Endothelial cell (in vitro differentiated cells): ENCODE data around the gene TTC38. TPM values are rescaled to one million over a fixed set of nuclear protein-coding genes. Genes with fewer than 3 reads are reported as not detected.

Experiments
- DNase-seq: peaks from one replicate; pipeline ENCODE4 v3.0.0; 2021; ENCODE audit warnings: low spot score
- H3K27ac Mint-ChIP-seq: one replicate; pipeline ENCODE4 v1.8.0; 2021; ENCODE audit warnings: mixed read lengths, inconsistent platforms; ENCODE audit not compliant: unreplicated experiment
- H3K27me3 Mint-ChIP-seq: one replicate; pipeline ENCODE4 v1.8.0; 2021; ENCODE audit warnings: mild to moderate bottlenecking, moderate library complexity, mixed read lengths, inconsistent platforms; ENCODE audit not compliant: unreplicated experiment
- H3K36me3 Mint-ChIP-seq: one replicate; pipeline ENCODE4 v1.8.0; 2021; ENCODE audit warnings: mild to moderate bottlenecking, low read depth, mixed read lengths, inconsistent platforms; ENCODE audit not compliant: unreplicated experiment
- H3K4me1 Mint-ChIP-seq: one replicate; pipeline ENCODE4 v1.8.0; 2021; ENCODE audit warnings: mild to moderate bottlenecking, mixed read lengths, inconsistent platforms; ENCODE audit not compliant: unreplicated experiment
- H3K4me3 Mint-ChIP-seq: one replicate; pipeline ENCODE4 v1.8.0; 2021; ENCODE audit warnings: mild to moderate bottlenecking, mixed read lengths, inconsistent platforms; ENCODE audit not compliant: unreplicated experiment
- H3K9me3 Mint-ChIP-seq: one replicate; pipeline ENCODE4 v1.8.0; 2021; ENCODE audit warnings: mixed read lengths, inconsistent platforms; ENCODE audit not compliant: unreplicated experiment
- CTCF ChIP-seq: fragments of 200-600 bp; sonication (generic); IDR thresholded peaks from one replicate; pipeline ENCODE4 v1.5.0; 2021; ENCODE audit warnings: antibody characterized with exemption; ENCODE audit not compliant: unreplicated experiment
- total RNA-seq: library from RNA; stranded (reverse); fragmentation: NEBNext Ultra II Directional; extraction: Animal tissue kit (Norgen Biotek cat#: 25700); gene quantifications from one replicate; pipeline ENCODE4 v1.2.1, GENCODE V29; 2021; ENCODE audit not compliant: unreplicated experiment

Gene TTC38
- total RNA-seq, 1 donor from 2014 or later = 24.6 TPM

- no peaks in the 10 kb centered on the region for H3K9me3 Mint-ChIP-seq
- no peak overlapping the region for H3K27ac Mint-ChIP-seq
- no peaks in the 10 kb centered on the region for H3K4me1 Mint-ChIP-seq
- no peak for DNase-seq
- no peak overlapping the region for H3K4me3 Mint-ChIP-seq
- peaks cover 8% of the 10 kb centered on the region for H3K36me3 Mint-ChIP-seq
- peaks cover 3% of the 10 kb centered on the region for H3K27me3 Mint-ChIP-seq
- no peak for TF ChIP-seq CTCF
These were observed 28.4 kb upstream of the TTC38 start for GRCh38 chr22:46239261-46240048.

GRCh38 chr22:46240073-46240472, 27.7 kb upstream of the TTC38 start:
- Mint-ChIP-seq H3K27ac (no peak overlapping the region), H3K4me1 (no peaks in the 10 kb centered on the region), H3K36me3 (peaks cover 8% of the 10 kb centered on the region), H3K27me3 (peaks cover 3% of the 10 kb centered on the region), H3K9me3 (no peaks in the 10 kb centered on the region), H3K4me3 (no peak overlapping the region)
- no peak for TF ChIP-seq CTCF
- DNase-seq = no peak

GRCh38 chr22:46240506-46240905, 27.3 kb upstream of the TTC38 start:
- TF ChIP-seq CTCF = no peak
- Mint-ChIP-seq H3K9me3 (no peaks in the 10 kb centered on the region), H3K36me3 (peaks cover 8% of the 10 kb centered on the region), H3K4me3 (no peak overlapping the region), H3K27me3 (peaks cover 3% of the 10 kb centered on the region), H3K27ac (no peak overlapping the region), H3K4me1 (no peaks in the 10 kb centered on the region)
- no peak for DNase-seq

GRCh38 chr22:46240907-46241306, 26.9 kb upstream of the TTC38 start:
- H3K4me3 Mint-ChIP-seq = no peak overlapping the region
- TF ChIP-seq CTCF = no peak
- H3K4me1 Mint-ChIP-seq = no peaks in the 10 kb centered on the region
- no peak for DNase-seq
- H3K9me3 Mint-ChIP-seq = no peaks in the 10 kb centered on the region
- peaks cover 3% of the 10 kb centered on the region for H3K27me3 Mint-ChIP-seq
- no peak overlapping the region for H3K27ac Mint-ChIP-seq
- peaks cover 8% of the 10 kb centered on the region for H3K36me3 Mint-ChIP-seq

GRCh38 chr22:46241396-46242007, 26.3 kb upstream of the TTC38 start:
- Mint-ChIP-seq H3K4me1 (no peaks in the 10 kb centered on the region), H3K27ac (no peak overlapping the region), H3K27me3 (peaks cover 3% of the 10 kb centered on the region), H3K4me3 (no peak overlapping the region), H3K9me3 (no peaks in the 10 kb centered on the region), H3K36me3 (peaks cover 8% of the 10 kb centered on the region)
- no peak for TF ChIP-seq CTCF
- DNase-seq = no peak
